ENCODE data around the gene ZNF33A.
"Not testable (repeated sequence)": the region's sequence is repeated elsewhere in the genome, so short reads cannot be mapped to it uniquely, and the experiment has no call there.

Gene ZNF33A

GRCh38 chr10:38047666-38048065 is 37.2 kb downstream of the ZNF33A start:
- DNase-seq (ENCODE audit: low spot score), result peak; percentile 8
- no peak for TF ChIP-seq CTCF (IDR thresholded peaks at IDR 0.05; ENCODE audit: extremely low read depth, missing control alignments)

- DNase-seq (ENCODE audit: low spot score), result no peak
- no peak for TF ChIP-seq CTCF (IDR thresholded peaks at IDR 0.05; ENCODE audit: extremely low read depth, missing control alignments)
Observed at GRCh38 chr10:38050212-38050611, 39.7 kb downstream of the ZNF33A start.

GRCh38 chr10:38054361-38054797 is 43.9 kb downstream of the ZNF33A start:
- no peak for TF ChIP-seq CTCF (IDR thresholded peaks at IDR 0.05; ENCODE audit: extremely low read depth, missing control alignments)
- DNase-seq (ENCODE audit: low spot score), result no peak

GRCh38 chr10:38055274-38055894 is 44.9 kb downstream of the ZNF33A start:
- DNase-seq (ENCODE audit: low spot score), result not testable (repeated sequence)

GRCh38 chr10:38069663-38070062 is 59.2 kb downstream of the ZNF33A start:
- DNase-seq (ENCODE audit: low spot score), result not testable (repeated sequence)

GRCh38 chr10:38070501-38070900 is 60.0 kb downstream of the ZNF33A start:
- DNase-seq (ENCODE audit: low spot score), result no peak
- TF ChIP-seq CTCF (IDR thresholded peaks at IDR 0.05; ENCODE audit: extremely low read depth, missing control alignments), result no peak

GRCh38 chr10:38072552-38072951 is 62.1 kb downstream of the ZNF33A start:
- DNase-seq (ENCODE audit: low spot score), result no peak
- no peak for TF ChIP-seq CTCF (IDR thresholded peaks at IDR 0.05; ENCODE audit: extremely low read depth, missing control alignments)

- no peak for TF ChIP-seq CTCF (IDR thresholded peaks at IDR 0.05; ENCODE audit: extremely low read depth, missing control alignments)
- no peak for DNase-seq (ENCODE audit: low spot score)
Observed at GRCh38 chr10:38076687-38077086, 66.2 kb downstream of the ZNF33A start.

GRCh38 chr10:38093318-38093717 is 82.8 kb downstream of the ZNF33A start:
- not testable (repeated sequence) for DNase-seq (ENCODE audit: low spot score)
